Hepatocyte (in vitro differentiated cells): ENCODE results near the gene EEF1AKMT3. TPM values are rescaled to one million over a fixed set of nuclear protein-coding genes. Genes with fewer than 3 reads are reported as not detected.

ENCODE experiments used
- DNase-seq: peaks from one replicate; pipeline ENCODE4 v3.0.0-alpha.2; 2016; ENCODE audit warnings: low spot score
- H2AFZ ChIP-seq: fragments of 200-600 bp; sonication (generic); 2 replicates; pipeline ENCODE4 v1.6.0; 2016; ENCODE audit warnings: antibody characterized with exemption, mild to moderate bottlenecking
- H3K27ac ChIP-seq: fragments of 200-600 bp; sonication (generic); 2 replicates; pipeline ENCODE4 v1.5.1; 2016; ENCODE audit warnings: mild to moderate bottlenecking
- H3K27me3 ChIP-seq: fragments of 200-600 bp; sonication (generic); 2 replicates; pipeline ENCODE4 v1.6.1; 2016
- H3K36me3 ChIP-seq: fragments of 200-600 bp; sonication (generic); replicated peaks from 2 replicates; pipeline ENCODE4 v1.5.1; 2016; ENCODE audit warnings: low read depth; ENCODE audit not compliant: insufficient read depth
- H3K4me1 ChIP-seq: fragments of 200-600 bp; sonication (generic); 2 replicates; pipeline ENCODE4 v1.5.1; 2016; ENCODE audit warnings: mild to moderate bottlenecking, moderate library complexity; ENCODE audit not compliant: insufficient read depth
- H3K4me2 ChIP-seq: fragments of 200-600 bp; sonication (generic); 2 replicates; pipeline ENCODE4 v1.6.0; 2016
- H3K4me3 ChIP-seq: fragments of 200-600 bp; sonication (generic); 2 replicates; pipeline ENCODE4 v1.5.1; 2016; ENCODE audit warnings: mild to moderate bottlenecking
- H3K79me2 ChIP-seq: fragments of 200-600 bp; sonication (generic); 2 replicates; pipeline ENCODE4 v1.6.0; 2017; ENCODE audit warnings: mild to moderate bottlenecking
- H3K9me2 ChIP-seq: fragments of 200-600 bp; sonication (generic); replicated peaks from 2 replicates; pipeline ENCODE4 v1.6.0; 2017; ENCODE audit warnings: mild to moderate bottlenecking; ENCODE audit not compliant: insufficient read depth
- H3K9me3 ChIP-seq: fragments of 200-600 bp; sonication (generic); 2 replicates; pipeline ENCODE4 v1.5.1; 2016; ENCODE audit warnings: low read depth, mild to moderate bottlenecking
- H4K20me1 ChIP-seq: fragments of 200-600 bp; sonication (generic); 2 replicates; pipeline ENCODE4 v1.6.0; 2016; ENCODE audit warnings: mild to moderate bottlenecking; ENCODE audit not compliant: insufficient read depth, poor library complexity, severe bottlenecking
- EZH2 ChIP-seq: fragments of 200-600 bp; sonication (generic); IDR thresholded peaks from 2 replicates; pipeline ENCODE4 v1.6.1; 2016; ENCODE audit warnings: antibody characterized with exemption, mild to moderate bottlenecking, borderline replicate concordance
- EZH2phosphoT487 ChIP-seq: fragments of 200-600 bp; sonication (generic); IDR thresholded peaks from one replicate; pipeline ENCODE4 v1.6.1; 2018; ENCODE audit warnings: antibody characterized with exemption, mild to moderate bottlenecking, low read depth, moderate library complexity; ENCODE audit not compliant: unreplicated experiment, severe bottlenecking
- WGBS: methylation state at CpG from one replicate; pipeline ENCODE4 v1.1.6; 2016; ENCODE audit warnings: low lambda C conversion rate; ENCODE audit errors: missing lambda C conversion rate; 5-methylcytosine and 5-hydroxymethylcytosine counted together
- polyA plus RNA-seq: library from polyadenylated mRNA; unstranded; fragments of >200 nt; fragmentation: Nextera tagmentation; extraction: Ambion mirVana; gene quantifications from 2 replicates; pipeline ENCODE4 v1.2.1, GENCODE V29; 2016
- total RNA-seq: library from RNA; depleted of rRNA; stranded (reverse); fragments of >200 nt; gene quantifications from 2 replicates; pipeline ENCODE4 v1.2.3, GENCODE V29; 2014
- TF ChIP-seq, protein P1 (sequence below): fragments of 200-600 bp; sonication (generic); IDR thresholded peaks from 2 replicates; pipeline ENCODE4 v1.5.1; 2016; ENCODE audit warnings: antibody characterized with exemption, mild to moderate bottlenecking; ENCODE audit not compliant: poor library complexity

Gene EEF1AKMT3
- total and polyA plus RNA-seq, 2 experiments from 2014 or later, result 4.5 to 7.6 TPM

DNA sequence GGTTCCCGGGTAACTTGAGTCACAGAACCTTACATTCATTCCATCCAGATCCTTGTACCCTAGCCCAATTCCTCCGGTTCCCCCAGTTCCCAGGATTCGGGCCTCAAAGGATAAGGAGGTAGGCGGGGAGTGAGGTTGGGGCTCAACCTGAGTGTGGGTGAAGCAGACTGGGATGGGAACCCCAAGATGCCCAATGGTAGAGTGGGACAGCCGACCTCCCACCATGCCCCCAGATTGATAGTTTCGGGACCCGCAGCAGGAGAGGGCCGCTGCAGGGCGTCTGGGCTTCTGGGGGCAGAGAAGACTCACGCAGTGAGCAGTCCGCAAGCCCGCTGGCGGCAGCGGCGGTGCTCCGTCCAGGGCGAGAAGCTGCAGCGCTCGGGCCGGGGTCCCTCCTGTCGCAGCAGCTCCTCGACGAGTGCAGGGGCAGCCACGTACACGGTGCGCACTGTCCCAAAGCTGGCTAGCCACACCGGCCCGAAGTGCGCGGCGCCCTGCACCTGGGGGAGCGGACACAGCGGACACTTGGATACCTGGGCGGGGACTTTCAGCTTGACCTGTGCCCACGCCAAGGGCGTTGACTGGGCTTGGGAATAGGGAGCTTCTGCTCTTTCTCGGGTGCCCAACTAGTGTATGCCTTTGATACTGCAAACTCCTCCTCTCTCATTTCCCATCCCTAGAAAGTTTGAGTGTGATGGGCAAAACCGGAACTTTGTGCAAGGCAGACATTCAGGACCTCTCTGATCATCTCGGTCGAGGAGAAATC lies 6.5 kb upstream of the EEF1AKMT3 start:
- whole genome bisulfite sequencing, result 5% methylated on average over 40 of the region's 40 CpGs
- Histone ChIP-seq H3K27ac (no peak overlapping the region), H2AFZ (peak overlapping the region; percentile 84)

DNA sequence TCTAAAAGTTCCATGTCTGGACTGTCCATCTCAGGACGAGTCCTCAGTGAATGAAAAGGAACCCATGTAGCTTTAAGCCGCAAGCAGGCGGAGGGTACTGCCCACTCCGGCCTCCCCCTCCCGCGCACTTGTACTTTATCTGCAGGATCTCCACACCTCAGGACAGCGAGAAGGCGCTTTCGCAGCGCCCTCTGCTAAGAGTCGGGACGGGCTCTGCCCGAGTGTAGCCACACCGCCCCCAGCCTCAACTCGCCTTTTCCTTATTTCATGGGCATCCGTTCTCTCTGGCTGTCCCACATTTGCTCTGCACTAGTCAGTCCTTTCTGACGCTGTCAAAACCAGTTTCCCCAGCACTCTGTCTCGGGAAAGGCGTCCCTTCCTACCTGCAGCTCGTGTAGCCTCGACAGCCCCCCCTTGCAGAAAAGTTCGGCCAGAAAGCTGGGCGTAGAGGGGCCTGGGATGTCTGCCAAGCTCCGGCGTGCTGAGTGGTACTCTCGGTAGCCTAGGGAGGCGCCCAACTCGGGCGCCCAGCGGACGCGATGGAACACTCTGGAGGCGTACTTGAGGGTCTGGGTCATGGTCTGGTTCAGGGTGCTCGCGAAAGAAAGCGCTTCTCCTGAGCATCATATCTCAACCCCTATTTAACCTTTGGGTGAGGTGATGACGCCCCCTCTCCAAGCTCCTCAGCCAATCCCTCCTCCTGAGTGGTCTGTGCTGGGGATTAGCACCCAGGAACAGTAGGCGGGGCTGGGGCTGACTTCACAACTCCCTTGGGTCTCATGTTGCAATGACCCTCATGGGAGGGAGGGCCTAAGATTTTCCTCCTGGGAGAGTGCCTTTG lies 5.7 kb upstream of the EEF1AKMT3 start, which contains the start of gene CYP27B1:
Gene CYP27B1, minus strand, starts transcription at position 615 of the 841 bp plus-strand sequence. Its CDS starts 37 bp downstream, at position 578.
- Histone ChIP-seq H3K36me3 (no peaks in the 10 kb centered on the region), H3K4me3 (no peak within 1 kb of the TSS), H3K79me2 (peaks cover 10% of the 10 kb centered on the region), H3K27me3 (peaks cover 53% of the 10 kb centered on the region), H3K27ac (no peak within 1 kb of the TSS), H3K9me3 (no peaks in the 10 kb centered on the region), H3K9me2 (no peaks in the 10 kb centered on the region), H3K4me2 (peak within 1 kb of the TSS; percentile 96), H2AFZ (peak within 1 kb of the TSS; percentile 84), H3K4me1 (peaks cover 28% of the 10 kb centered on the region), H4K20me1 (no peaks in the 10 kb centered on the region)
- 4% methylated on average over 38 of the region's 38 CpGs for WGBS
- TF ChIP-seq, protein P1, sequence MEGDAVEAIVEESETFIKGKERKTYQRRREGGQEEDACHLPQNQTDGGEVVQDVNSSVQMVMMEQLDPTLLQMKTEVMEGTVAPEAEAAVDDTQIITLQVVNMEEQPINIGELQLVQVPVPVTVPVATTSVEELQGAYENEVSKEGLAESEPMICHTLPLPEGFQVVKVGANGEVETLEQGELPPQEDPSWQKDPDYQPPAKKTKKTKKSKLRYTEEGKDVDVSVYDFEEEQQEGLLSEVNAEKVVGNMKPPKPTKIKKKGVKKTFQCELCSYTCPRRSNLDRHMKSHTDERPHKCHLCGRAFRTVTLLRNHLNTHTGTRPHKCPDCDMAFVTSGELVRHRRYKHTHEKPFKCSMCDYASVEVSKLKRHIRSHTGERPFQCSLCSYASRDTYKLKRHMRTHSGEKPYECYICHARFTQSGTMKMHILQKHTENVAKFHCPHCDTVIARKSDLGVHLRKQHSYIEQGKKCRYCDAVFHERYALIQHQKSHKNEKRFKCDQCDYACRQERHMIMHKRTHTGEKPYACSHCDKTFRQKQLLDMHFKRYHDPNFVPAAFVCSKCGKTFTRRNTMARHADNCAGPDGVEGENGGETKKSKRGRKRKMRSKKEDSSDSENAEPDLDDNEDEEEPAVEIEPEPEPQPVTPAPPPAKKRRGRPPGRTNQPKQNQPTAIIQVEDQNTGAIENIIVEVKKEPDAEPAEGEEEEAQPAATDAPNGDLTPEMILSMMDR, result no peak
- TF ChIP-seq EZH2 (no peak), EZH2phosphoT487 (peak; percentile 26)
- DNase-seq, result no peak

More for the DNA sequence above, 6.5 kb upstream of the EEF1AKMT3 start:
- no peak for DNase-seq
- H3K36me3 ChIP-seq, result no peaks in the 10 kb centered on the region
- no peaks in the 10 kb centered on the region for H4K20me1 ChIP-seq
- TF ChIP-seq, protein P1, result no peak
- TF ChIP-seq EZH2 (peak; percentile 61), EZH2phosphoT487 (peak; percentile 23)
- H3K79me2 ChIP-seq, result peaks cover 7% of the 10 kb centered on the region
- H3K4me1 ChIP-seq, result peaks cover 28% of the 10 kb centered on the region
- H3K4me2 ChIP-seq, result peak overlapping the region; percentile 96
- H3K4me3 ChIP-seq, result peak overlapping the region; percentile 45
- no peaks in the 10 kb centered on the region for H3K9me2 ChIP-seq
- peaks cover 53% of the 10 kb centered on the region for H3K27me3 ChIP-seq
- H3K9me3 ChIP-seq, result no peaks in the 10 kb centered on the region

DNA sequence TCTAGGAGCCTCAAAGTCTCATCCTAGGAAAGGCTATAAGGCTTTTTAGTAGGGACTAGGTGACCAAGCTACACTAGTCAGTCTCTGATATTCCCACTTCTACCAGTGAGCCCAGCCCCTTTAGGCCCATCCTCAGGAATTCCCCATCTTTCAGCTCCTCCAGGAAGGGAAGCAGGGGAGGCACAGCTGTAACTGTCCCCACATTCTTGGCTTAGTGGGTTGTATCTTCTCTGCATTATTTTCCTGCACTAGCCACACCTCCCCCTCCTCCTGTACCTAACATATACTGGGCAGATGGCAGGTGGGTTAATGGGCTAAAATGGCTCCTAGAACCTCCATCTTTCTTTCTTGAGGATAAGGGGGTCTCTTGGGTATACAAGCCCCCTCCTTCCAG lies 5.1 kb upstream of the EEF1AKMT3 start:
- H3K4me3 ChIP-seq, result no peak overlapping the region
- peak overlapping the region; percentile 96 for H3K4me2 ChIP-seq
- peaks cover 28% of the 10 kb centered on the region for H3K4me1 ChIP-seq
- TF ChIP-seq, protein P1, result no peak
- TF ChIP-seq EZH2, result no peak
- TF ChIP-seq EZH2phosphoT487, result no peak
- H3K79me2 ChIP-seq, result peaks cover 10% of the 10 kb centered on the region
- H4K20me1 ChIP-seq, result no peaks in the 10 kb centered on the region
- peaks cover 53% of the 10 kb centered on the region for H3K27me3 ChIP-seq
- no peak for DNase-seq
- no peak overlapping the region for H2AFZ ChIP-seq
- no peaks in the 10 kb centered on the region for H3K9me2 ChIP-seq
- H3K27ac ChIP-seq, result no peak overlapping the region
- no peaks in the 10 kb centered on the region for H3K36me3 ChIP-seq
- H3K9me3 ChIP-seq, result no peaks in the 10 kb centered on the region
